PC-9 (cell line): Measurements from ENCODE around the gene SLC25A14. TPM values are rescaled to one million over a fixed set of nuclear protein-coding genes. Genes with fewer than 3 reads are reported as not detected.

Experiments used
- BruUV-seq: library from RNA; stranded (reverse); fragments of 400-500 nt; replicated peaks from 2 replicates; lab custom pipeline; 2021; lab: Mats Ljungman, UMichigan
- CTCF ChIA-PET: fragments of 300-600 bp; sonication (Branson Sonifier 250); formaldehyde crosslinking; loops from one replicate; lab custom pipeline; 2022; ENCODE audit warnings: antibody characterized with exemption; lab: Charles Lee
- POLR2A ChIA-PET: fragments of 300-600 bp; sonication (Branson Sonifier 250); formaldehyde crosslinking; loops from one replicate; lab custom pipeline; 2022; ENCODE audit warnings: antibody characterized with exemption; ENCODE audit not compliant: unreplicated experiment; lab: Charles Lee
- DNase-seq, 2 experiments: peaks; one replicate each; pipeline versions ENCODE4 v3.0.0 to v3.0.0-alpha.2; 2015 to 2022; ENCODE audit warnings: mixed read lengths in 1 of 2
- H2AFZ ChIP-seq: fragments of 200-600 bp; sonication (generic); 2 replicates; pipeline ENCODE4 v1.8.1; 2017; ENCODE audit warnings: antibody characterized with exemption
- H3F3A ChIP-seq: fragments of 200-600 bp; sonication (generic); 2 replicates; pipeline ENCODE4 v1.8.1; 2017; ENCODE audit warnings: antibody characterized with exemption, mild to moderate bottlenecking, low read depth; ENCODE audit not compliant: insufficient read depth
- H3K27ac ChIP-seq: fragments of 200-600 bp; sonication (generic); 2 replicates; pipeline ENCODE4 v1.6.1; 2016; ENCODE audit warnings: mixed run types
- H3K27me3 ChIP-seq: fragments of 200-600 bp; sonication (generic); 2 replicates; pipeline ENCODE4 v1.6.1; 2016; ENCODE audit warnings: low read depth, mixed run types; ENCODE audit not compliant: insufficient read depth
- H3K36me3 ChIP-seq: fragments of 200-600 bp; sonication (generic); 2 replicates; pipeline ENCODE4 v1.6.1; 2016; ENCODE audit warnings: low read depth, mixed run types
- H3K4me1 ChIP-seq: fragments of 200-600 bp; sonication (generic); replicated peaks from 2 replicates; pipeline ENCODE4 v1.6.1; 2016; ENCODE audit warnings: mixed run types; ENCODE audit not compliant: insufficient read depth
- H3K4me2 ChIP-seq: fragments of 200-600 bp; sonication (generic); 2 replicates; pipeline ENCODE4 v1.6.1; 2017; ENCODE audit warnings: mixed run types
- H3K4me3 ChIP-seq: fragments of 200-600 bp; sonication (generic); 2 replicates; pipeline ENCODE4 v1.6.1; 2016; ENCODE audit warnings: mixed run types
- H3K79me2 ChIP-seq: fragments of 200-600 bp; sonication (generic); 2 replicates; pipeline ENCODE4 v1.6.1; 2017; ENCODE audit warnings: low read depth, mixed run types
- H3K9me2 ChIP-seq: fragments of 200-600 bp; sonication (generic); 2 replicates; pipeline ENCODE4 v1.8.1; 2017; ENCODE audit warnings: mild to moderate bottlenecking; ENCODE audit not compliant: insufficient read depth
- H3K9me3 ChIP-seq: fragments of 200-600 bp; sonication (generic); 2 replicates; pipeline ENCODE4 v1.8.1; 2016; ENCODE audit warnings: low read depth; ENCODE audit not compliant: insufficient read depth
- H4K20me1 ChIP-seq: fragments of 200-600 bp; sonication (generic); 2 replicates; pipeline ENCODE4 v1.8.1; 2017; ENCODE audit not compliant: insufficient read depth
- CTCF ChIP-seq: fragments of 200-600 bp; sonication (generic); conservative IDR thresholded peaks from 2 replicates; pipeline ENCODE4 v1.6.1; 2017; ENCODE audit warnings: mixed run types, antibody characterized with exemption, mild to moderate bottlenecking, moderate library complexity
- EZH2 ChIP-seq: fragments of 200-600 bp; sonication (generic); IDR thresholded peaks from 2 replicates; pipeline ENCODE4 v1.8.0; 2017; ENCODE audit warnings: antibody characterized with exemption, low read depth
- intact Hi-C: fragments of 100-400 bp; cut with micrococcal nuclease; formaldehyde crosslinking; loops from one replicate; pipeline ENCODE4 v1.10.0; 2022; ENCODE audit not compliant: unreplicated experiment
- total RNA-seq: library from RNA; stranded (reverse); gene quantifications from 2 replicates; pipeline ENCODE4 v1.2.3, GENCODE V29; 2021

SLC25A14 gene
- total RNA-seq, 1 experiment from 2014 or later, result 30.4 TPM

DNA sequence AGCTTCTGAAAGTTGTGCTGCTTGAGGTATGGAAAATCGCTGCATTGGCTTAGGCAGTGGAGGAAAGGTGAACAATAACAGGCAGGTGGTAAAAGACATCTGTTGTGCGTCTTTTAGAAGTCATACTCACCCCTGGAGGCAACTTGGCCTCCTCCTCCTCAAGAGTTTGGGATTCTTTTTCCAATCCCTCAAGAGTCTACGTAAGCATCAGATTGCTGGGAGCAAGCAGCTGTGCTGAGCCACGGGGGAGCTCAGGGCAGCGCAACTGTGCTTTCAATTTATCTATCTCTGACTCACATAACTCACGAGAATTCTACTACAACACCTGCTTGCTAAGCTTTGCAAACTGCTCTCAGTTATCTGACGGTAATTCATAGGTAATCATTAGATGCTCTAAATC is 55.6 kb downstream of the SLC25A14 start:
- H3K9me3 ChIP-seq, result no peaks in the 10 kb centered on the region
- no peak overlapping the region for H3K4me3 ChIP-seq
- H3K4me1 ChIP-seq, result no peaks in the 10 kb centered on the region
- BruUV-seq, result no TSS peak
- intact Hi-C loops, result loop anchor here (10.0 kb wide), 1 partner anchor 791 kb away; no protein-coding TSS in a partner anchor
- no peaks in the 10 kb centered on the region for H3K36me3 ChIP-seq
- no peak overlapping the region for H2AFZ ChIP-seq
- CTCF ChIA-PET, result no interaction called here
- H4K20me1 ChIP-seq, result no peaks in the 10 kb centered on the region
- TF ChIP-seq EZH2 (no peak), CTCF (no peak)
- H3K79me2 ChIP-seq, result no peaks in the 10 kb centered on the region
- DNase-seq, result no peak
- POLR2A ChIA-PET, result no interaction called here
- no peaks in the 10 kb centered on the region for H3F3A ChIP-seq
- no peak overlapping the region for H3K27ac ChIP-seq
- H3K9me2 ChIP-seq, result no peaks in the 10 kb centered on the region
- H3K27me3 ChIP-seq, result peaks cover 33% of the 10 kb centered on the region
- H3K4me2 ChIP-seq, result no peak overlapping the region

DNA sequence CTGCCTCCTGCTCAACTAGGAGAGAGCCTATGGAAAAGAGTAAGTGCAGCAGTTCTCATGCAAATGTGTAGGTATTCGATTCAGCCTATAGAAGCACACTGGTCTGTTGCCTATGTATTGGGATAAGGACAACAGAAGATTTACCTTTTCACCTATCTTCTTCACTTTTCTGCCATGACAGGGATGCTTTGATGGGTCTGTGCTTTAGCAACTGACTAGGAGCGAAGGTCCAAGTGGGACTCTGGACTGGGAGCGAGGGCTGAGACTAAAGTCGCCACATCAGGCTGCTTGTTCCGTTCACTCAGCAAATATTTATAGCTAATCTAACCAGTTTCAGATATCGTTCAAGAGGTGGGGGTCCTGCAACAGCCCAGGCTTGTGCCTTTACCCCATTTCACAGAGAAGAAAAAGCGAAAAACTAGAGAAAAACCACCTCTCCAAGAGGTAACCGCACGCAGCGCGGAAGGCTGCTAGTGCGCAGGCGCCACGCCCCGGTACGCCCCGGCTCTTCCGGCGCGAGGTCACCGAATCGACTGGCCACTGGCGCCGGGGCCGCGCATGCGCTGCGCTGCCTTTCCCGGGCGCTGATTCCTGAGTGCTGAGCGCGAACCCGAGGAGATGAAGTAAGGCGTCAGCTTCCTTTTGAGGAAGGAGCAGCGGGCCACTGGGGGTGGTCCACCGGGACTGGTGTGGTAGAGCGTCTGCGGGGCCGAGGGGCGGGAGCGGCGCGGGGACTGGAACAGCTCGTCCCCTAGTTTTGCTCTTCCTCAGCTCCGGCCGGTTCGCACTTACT is 61.9 kb downstream of the SLC25A14 start, which contains the start of gene RBMX2:
RBMX2 (plus strand) TSS at position 573 of the 793 bp plus-strand sequence; CDS start at position 619, 46 bp downstream.
- peaks cover 14% of the 10 kb centered on the region; the same call in 1 of the 2 replicates for H3K27me3 ChIP-seq
- CTCF ChIA-PET, result interaction anchor here (0.6 kb wide), 3 partner anchors 44 to 430 kb away, joined by 3 to 4 read pairs (median 3); no protein-coding TSS in a partner anchor
- no peaks in the 10 kb centered on the region for H4K20me1 ChIP-seq
- peak within 1 kb of the TSS; percentile 93 for H3K4me2 ChIP-seq
- peaks cover 23% of the 10 kb centered on the region for H3K79me2 ChIP-seq
- H3K9me2 ChIP-seq, result 0 out of 2 replicates have a peak, but pooled peaks cover 6% of the 10 kb centered on the region
- peaks cover 12% of the 10 kb centered on the region; the same call in 1 of the 2 replicates for H3K36me3 ChIP-seq
- H3K4me1 ChIP-seq, result peaks cover 11% of the 10 kb centered on the region
- H3K27ac ChIP-seq, result peak within 1 kb of the TSS; percentile 42
- intact Hi-C loops, result loop anchor here (5.0 kb wide), 2 partner anchors 134 to 501 kb away; partner anchors contain the start of genes ENOX2 and ZNF280C
- peak; percentile 70 to 84 for DNase-seq
- POLR2A ChIA-PET, result interaction anchor here (0.5 to 0.6 kb wide), 2 partner anchors 59 to 226 kb away, joined by 4 to 5 read pairs; no protein-coding TSS in a partner anchor
- peak within 1 kb of the TSS; percentile 97 for H2AFZ ChIP-seq
- H3K4me3 ChIP-seq, result peak within 1 kb of the TSS; percentile 83
- H3K9me3 ChIP-seq, result no peaks in the 10 kb centered on the region
- peaks cover 2% of the 10 kb centered on the region; the same call in 1 of the 2 replicates for H3F3A ChIP-seq
- TF ChIP-seq EZH2 (no peak), CTCF (no peak)
- TSS peak; percentile 96 for BruUV-seq

DNA sequence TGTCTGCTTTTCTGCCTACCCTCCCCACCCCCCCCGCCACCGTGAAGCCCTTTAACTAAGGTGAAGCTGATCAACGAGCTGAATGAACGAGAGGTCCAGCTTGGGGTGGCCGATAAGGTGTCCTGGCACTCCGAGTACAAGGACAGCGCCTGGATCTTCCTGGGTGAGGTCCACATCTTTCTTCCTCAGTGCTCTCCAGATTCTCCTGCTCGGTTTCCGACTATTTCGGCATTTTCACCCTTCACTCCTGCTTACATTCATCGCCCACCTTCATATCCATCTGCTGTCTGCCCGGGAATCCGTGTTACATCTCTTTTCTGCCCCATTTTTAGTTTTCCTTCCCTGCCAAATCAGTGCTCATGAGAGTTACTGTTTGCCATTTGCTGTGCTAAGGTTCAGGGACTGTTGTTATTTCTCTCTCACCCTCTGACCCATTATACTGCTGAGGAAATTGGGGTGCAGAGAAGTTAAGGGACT is 62.5 kb downstream of the SLC25A14 start:
- TF ChIP-seq CTCF, result no peak
- no peak for TF ChIP-seq EZH2
- peaks cover 23% of the 10 kb centered on the region for H3K79me2 ChIP-seq
- H3K27me3 ChIP-seq, result peaks cover 14% of the 10 kb centered on the region; the same call in 1 of the 2 replicates
- H2AFZ ChIP-seq, result peak overlapping the region; percentile 97
- H3K4me3 ChIP-seq, result peak overlapping the region; percentile 83
- H3K9me2 ChIP-seq, result 0 out of 2 replicates have a peak, but pooled peaks cover 6% of the 10 kb centered on the region
- peaks cover 2% of the 10 kb centered on the region; the same call in 1 of the 2 replicates for H3F3A ChIP-seq
- intact Hi-C loops, result loop anchor here (5.0 kb wide), 2 partner anchors 135 to 500 kb away; partner anchors contain the start of genes ENOX2 and ZNF280C
- POLR2A ChIA-PET, result interaction anchor here (0.6 kb wide), 1 partner anchor 225 kb away, joined by 5 read pairs; no protein-coding TSS in a partner anchor
- CTCF ChIA-PET, result interaction anchor here (0.6 kb wide), 1 partner anchor 43 kb away, joined by 4 read pairs; no protein-coding TSS in a partner anchor
- no peak for DNase-seq
- peak overlapping the region; percentile 93 for H3K4me2 ChIP-seq
- peaks cover 11% of the 10 kb centered on the region for H3K4me1 ChIP-seq
- no peaks in the 10 kb centered on the region for H4K20me1 ChIP-seq
- H3K9me3 ChIP-seq, result no peaks in the 10 kb centered on the region
- BruUV-seq, result TSS peak; percentile 48
- peaks cover 12% of the 10 kb centered on the region; the same call in 1 of the 2 replicates for H3K36me3 ChIP-seq
- H3K27ac ChIP-seq, result no peak overlapping the region
